GM21447 (cell line): ENCODE data around the gene CUX1.
"Not testable (repeated sequence)": the region's sequence is repeated elsewhere in the genome, so short reads cannot be mapped to it uniquely, and the experiment has no call there.

Experiments used
- ATAC-seq: cut with Tn5 transposase; IDR thresholded peaks from one replicate; pipeline ENCODE4 v1.9.1; 2021; ENCODE audit not compliant: unreplicated experiment

CUX1 gene

DNA sequence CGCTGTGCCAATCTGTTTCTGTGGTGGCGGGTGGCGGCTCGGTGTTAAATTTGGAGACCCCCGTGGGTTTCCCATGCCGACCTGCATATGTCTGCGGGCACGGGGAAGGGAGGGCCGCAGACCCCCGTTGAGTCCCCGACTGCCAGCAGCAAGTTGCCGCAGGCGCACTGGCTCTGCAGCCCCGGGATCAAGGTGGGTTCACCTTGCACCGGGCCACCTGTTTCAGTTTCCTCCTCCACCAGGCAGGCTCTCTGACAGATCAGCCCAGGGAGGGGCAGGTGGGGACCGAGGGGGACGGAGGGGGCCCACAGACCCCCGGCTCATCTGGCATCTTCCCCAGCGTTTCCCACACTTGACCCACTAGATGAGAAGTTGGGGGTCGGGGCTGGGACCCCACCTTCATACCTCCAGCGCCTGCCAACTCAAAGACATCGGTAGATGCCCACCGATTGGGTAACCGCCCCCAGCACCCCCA, 95.9 kb downstream of the CUX1 start:
- no peak for ATAC-seq

DNA sequence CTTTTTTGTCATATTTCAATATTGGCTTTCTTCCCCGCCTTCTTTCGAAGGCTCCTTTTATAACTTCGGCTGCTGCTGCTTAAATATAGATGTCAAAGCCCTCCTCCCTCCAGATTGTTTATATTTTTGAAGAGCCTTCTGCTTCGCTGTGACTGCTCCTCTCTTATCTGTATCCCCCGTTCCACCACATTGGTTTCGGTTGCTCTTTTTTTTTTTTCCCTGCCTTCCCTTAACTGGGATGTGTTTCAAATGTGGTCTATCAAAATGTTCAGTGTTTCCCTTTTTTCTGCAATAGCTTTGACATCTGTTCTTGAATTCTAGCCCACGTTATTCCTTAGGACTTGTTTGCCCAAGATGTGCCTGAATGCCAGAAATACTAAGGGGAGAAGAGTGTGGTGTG, 96.4 kb downstream of the CUX1 start:
- ATAC-seq = no peak

DNA sequence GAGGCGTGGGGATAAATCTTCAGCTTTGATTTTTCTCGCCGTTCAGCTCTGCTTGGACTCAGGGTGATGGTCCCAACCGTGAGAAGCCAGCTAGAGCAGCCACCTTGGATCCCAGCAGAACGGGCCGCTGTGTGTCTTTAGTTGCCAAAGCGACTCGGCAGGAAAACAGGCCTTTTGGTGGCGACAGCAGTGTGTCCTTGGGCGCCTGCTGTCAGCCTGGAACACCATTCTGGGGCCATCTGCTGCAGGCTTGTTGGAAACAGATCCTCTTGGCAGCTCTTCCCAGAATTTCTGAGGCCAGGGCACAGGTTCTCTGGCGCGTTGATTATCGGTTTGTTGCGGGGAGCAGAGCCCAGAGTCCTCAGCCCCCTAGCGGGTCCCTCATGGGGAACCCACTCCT, 97.6 kb downstream of the CUX1 start:
- ATAC-seq = no peak

DNA sequence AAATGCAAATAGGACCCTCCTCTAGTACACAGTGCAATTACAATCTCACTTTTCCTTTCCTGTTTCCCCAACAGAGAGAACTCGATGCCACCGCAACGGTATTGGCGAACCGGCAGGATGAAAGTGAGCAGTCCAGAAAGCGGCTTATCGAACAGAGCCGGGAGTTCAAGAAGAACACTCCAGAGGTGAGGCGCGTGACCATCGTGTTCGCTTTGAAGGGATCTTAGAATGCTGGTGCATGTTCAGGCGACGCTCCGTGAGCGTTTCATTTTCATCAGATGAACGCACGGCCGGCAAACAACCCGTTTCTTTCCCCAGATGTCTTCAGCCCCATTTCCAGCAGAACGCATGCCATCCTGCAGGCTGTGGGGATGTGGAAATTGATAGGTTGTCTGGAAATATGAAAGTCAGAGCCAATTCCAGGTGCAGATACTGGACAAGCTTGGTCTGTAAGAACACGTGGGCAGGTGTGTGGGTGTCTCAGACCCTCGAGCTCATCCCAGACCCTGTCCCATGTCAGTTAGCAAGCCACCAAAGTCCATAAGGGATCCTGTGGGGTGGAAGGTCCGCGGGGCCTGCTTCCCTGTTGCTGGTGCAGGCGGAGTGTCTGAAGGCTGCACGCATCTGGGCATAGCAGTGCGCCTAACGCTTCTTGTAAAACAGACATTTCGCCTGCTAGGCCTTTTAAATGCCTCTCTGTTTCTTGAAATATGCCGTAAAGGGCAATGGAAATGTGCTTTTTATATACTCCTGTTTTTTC, 98.8 kb downstream of the CUX1 start:
- ATAC-seq = no peak

- no peak for ATAC-seq
Measured at GRCh38 chr7:101916876-101917275, 99.5 kb downstream of the CUX1 start.

GRCh38 chr7:101917566-101917965, 100.1 kb downstream of the CUX1 start:
- no peak for ATAC-seq

- ATAC-seq = no peak
Measured at GRCh38 chr7:101918426-101918825, 101.0 kb downstream of the CUX1 start.

- no peak for ATAC-seq
Measured at GRCh38 chr7:101919363-101920115, 102.1 kb downstream of the CUX1 start.

- no peak for ATAC-seq
Measured at GRCh38 chr7:101921061-101921460, 103.6 kb downstream of the CUX1 start.

- not testable (repeated sequence) for ATAC-seq
Measured at GRCh38 chr7:101921546-101922489, 104.4 kb downstream of the CUX1 start.

- ATAC-seq = no peak
Measured at GRCh38 chr7:101922631-101923601, 105.5 kb downstream of the CUX1 start.

DNA sequence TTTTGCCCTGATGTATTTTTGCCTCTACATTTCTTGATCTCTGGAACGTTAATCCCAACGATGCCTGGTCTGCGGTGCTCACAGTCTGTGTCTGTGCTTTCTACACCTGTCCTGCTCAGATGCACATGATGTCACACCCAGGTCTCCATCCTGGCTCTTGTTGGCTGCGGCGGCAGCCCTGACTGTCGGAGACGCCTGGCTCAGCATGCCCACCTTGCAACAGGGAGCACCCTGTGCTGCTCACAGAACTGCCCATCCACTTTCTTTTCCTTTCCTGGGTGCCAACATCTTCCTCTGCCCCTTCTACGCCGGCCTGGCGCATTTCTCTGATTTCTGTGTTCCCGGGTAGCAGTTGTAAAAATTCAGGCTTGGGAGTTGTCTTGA, 106.2 kb downstream of the CUX1 start:
- no peak for ATAC-seq

- ATAC-seq = no peak
Measured at GRCh38 chr7:101924171-101924570, 106.7 kb downstream of the CUX1 start.

DNA sequence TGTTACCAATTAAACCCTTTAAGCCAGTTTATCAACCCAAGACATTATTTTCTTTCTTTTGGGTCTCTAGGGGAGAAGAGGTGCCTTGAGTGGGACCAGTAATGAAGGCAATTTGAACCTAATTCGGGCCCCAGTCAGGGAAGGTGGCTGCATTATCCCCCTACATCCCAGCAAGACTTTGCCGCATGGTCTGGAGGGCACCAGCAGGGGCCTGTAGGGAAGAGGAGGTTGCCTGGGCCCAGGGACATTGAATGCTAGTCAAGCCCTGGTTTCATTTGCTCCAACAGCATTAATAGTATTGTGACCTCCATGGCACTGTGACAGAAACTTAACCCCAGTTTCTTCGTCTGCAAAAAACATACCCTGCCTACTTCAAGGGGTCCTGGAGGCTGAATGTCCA, 108.8 kb downstream of the CUX1 start:
- ATAC-seq = no peak

DNA sequence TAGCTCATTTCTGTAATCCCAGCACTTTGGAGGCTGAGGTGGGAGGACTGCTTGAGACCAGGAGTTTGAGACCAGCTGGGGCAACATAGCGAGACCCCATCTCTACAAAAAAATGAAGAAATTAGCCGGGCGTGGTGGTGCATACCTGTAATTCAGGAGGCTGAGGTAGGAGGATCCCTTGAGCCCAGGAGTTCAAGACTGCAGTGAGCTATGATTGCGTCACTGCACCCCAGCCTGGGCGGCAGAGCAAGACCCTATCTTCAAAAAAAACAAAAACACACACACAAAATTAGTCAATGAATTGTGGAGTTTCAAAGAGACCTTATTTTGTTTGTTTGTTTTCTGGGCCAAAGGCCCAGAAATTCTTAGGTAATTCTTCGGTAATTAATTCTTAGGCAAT, 110.0 kb downstream of the CUX1 start:
- no peak for ATAC-seq

DNA sequence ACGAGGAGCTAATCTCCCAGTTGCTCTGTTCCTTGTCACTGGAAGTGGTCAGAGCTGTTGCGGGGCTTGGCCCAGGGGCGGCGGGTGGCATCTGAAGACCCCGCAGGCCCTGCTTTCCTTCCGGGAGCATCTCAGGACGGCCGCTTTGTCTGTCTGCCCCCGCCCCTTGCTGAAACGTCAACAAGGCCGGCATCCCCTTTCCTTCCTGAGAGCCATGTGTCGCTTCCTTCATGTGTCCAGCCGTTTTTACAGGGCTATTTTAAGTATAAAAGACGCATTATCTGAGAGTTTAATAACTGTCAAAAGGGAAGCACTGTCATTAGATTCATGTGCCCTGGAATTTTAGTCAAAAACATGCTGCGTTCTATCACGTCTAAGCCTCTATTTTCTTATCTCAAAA, 110.4 kb downstream of the CUX1 start:
- no peak for ATAC-seq

GRCh38 chr7:101929256-101929655, 111.8 kb downstream of the CUX1 start:
- no peak for ATAC-seq

GRCh38 chr7:101929911-101930310, 112.5 kb downstream of the CUX1 start:
- ATAC-seq = not testable (repeated sequence)

GRCh38 chr7:101932083-101932482, 114.7 kb downstream of the CUX1 start:
- no peak for ATAC-seq

DNA sequence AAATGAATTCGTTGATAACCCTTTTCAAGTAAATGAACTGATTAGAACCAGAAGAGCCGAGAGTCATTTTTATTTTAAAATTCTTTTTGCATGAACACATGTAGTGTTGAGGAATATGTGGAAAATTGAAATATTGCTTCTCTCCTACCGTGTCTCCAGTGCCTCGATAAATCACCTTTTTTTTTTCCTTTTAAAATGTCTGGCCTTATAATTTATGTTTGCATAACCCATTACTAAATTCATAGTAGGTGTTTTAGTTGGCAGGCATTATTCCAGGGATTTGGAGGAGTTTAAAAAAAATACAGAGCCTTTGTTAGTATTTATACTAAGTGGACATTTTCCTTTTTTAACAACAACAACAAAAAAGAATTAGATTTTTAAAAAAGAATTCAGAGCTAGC, 115.6 kb downstream of the CUX1 start:
- no peak for ATAC-seq
